ENCODE measurements around the gene MED12L.

The MED12L gene

DNA sequence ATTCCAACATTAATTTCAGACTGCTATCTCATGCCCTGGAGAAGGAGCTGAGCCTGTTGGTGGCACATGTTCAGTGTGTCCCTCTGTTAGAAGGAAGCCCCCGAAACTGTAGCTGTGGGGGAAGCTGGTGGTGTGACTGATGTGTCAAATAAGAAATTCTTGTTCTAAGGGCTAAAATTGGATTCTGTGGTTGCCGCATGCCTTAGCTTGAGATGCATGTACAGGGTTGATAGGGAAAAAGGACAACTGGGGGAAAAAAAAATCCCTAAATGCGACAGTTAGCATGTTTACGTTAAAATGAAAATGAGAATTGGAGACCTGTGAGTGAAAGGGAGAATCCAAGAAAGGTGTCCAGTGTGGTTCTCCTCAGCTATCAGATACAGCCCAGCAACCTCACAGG, 58.6 kb downstream of the MED12L start:
- DNase-seq: no peak

DNA sequence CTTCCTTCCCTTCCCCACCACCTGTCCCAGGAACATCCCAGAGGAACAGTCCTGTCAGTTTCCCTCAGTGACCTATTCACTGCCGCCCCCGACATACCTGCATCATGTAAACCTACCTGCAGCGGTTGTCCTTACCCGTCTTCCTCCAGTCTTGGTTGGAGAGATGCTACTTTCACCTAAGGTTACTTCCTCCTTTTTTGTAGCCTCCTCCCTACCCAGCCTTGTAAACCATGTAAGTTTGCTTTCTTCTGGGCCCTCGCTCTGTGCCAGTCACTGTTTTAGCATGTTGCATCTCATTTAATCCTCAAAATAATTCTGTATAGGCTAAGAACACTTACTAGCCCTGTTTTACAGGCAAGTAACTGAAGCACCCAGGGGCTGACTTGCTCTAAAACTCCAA, 59.3 kb downstream of the MED12L start:
- no peak for DNase-seq

DNA sequence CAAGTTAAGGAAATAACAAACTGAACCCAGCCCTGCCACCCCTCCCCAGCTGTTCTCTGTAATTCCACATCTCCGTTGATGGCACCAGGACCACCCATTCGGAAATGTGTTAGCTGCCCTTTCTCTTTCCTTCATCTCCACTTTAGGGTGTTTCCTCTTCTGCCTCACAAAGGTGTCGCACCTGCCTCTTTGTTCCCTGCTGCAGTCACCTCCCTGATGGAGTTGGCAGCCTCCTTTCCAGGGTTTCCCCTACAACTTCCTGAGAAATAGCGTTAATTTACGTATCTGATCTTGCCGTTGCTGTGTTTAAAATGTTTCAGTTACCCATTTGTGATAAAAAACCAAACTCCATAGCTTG, 60.2 kb downstream of the MED12L start:
- no peak for DNase-seq

DNA sequence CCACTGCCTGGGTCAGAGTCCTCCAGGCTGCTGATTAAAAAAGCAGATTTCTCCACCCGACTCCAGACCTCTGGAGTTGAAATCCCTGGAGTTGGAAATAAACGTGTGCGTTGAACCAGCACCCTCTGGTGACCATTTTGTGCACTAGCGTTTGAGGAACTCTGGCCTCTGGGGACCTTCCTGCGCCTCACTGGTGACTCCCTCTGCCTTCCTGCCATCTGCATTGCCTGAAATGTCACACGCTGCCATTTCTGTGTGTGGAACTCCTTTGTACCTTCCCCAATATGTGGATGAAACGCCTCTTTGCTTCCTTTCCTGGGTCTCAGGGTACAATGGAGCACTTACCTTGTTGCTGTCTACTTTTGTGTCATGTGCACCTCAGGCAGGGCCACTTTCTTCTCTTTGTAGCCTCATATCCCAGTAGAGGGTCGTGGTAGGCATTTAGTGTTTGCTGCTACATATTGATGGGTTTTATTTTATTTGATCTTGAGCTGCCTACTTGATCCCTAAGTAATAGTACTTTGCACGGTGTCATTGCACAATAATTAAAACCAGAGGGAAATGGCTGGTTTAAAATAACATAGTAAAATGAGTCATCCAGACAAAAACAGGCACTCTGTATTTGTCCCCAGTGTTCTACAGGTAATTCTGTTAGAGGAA, 60.7 kb downstream of the MED12L start:
- DNase-seq: peak; percentile 76

DNA sequence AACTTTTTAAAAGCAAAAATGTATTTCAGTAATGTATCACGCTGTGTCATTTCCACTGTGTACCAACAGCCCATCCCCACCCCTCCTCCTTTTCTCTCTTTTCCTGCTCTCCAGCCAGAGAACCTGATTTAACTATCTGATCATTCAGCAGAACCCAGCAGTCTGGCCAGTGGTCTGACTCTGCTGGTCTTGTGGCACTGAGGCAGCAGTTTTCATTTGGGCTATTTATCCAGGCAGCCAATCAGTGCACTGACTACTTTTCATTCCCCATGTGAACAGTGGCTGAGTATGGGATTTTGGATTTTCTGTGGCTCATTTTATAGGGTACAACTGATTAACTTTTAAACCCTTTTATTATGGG, 61.2 kb downstream of the MED12L start:
- no peak for DNase-seq

DNA sequence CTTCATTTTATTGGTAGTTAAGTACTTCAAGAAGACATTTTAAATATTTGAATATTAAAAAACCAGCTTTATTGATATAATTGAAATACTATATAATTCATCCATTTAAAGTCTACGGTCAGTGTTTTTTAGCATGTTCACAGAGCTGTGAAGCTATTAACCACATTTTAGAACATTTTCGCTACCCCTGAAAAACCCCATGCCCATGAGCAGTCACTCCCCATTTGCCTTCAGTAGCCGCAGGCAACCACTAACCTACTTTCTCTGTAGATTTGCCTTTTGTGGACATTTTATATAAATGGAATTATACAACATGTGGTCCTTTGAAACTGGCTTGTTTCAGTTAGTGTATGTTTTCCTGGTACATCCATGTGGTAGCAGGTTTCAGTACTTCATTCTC, 61.8 kb downstream of the MED12L start:
- no peak for DNase-seq

DNA sequence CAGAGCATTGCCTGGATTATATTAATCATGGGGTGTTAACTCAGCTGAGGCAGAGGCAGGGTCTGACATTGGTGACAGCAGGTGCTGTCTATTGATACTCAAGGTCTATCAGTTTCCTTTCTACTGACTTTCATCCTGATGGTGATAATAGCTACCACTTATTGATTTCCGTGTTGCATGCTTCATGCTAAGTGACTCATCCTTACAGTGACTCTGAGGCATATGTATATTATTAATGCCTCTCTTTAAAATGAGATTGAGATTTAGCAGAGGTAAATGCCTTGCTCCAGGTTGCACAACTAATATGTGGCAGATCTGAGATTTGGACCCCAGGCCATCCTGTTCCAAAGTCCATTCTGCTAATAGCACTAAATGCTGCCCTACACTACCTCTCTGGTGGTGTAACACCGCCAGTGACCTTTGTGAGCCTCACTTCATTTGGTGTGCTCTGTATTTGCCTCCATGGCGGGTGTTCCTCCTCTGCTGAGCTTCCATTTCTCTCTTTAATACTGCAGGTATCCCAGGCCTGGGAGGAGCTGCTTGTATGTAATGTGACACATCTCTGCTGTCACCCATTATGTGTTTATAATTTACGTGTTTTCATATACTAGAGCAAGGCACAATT, 67.1 kb downstream of the MED12L start:
- DNase-seq: no peak

DNA sequence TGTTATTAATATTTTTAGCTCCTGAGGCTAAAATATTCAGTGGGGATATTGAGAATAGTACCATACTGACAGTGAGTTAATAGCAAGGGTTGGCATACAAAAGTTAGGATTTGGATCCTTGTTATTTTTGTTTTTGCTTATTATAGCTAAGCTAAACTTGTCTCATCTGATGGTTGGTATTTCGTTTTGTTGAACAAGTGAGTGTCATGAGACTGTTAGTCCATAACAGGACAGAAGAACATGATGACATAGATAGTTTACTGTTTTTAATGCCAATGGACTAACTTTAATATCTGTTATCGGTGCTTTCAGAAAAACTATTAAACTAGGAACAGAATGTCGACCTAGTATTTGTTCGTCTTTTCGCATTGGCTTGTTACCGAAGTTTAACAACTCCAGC, 69.1 kb downstream of the MED12L start:
- no peak for DNase-seq

DNA sequence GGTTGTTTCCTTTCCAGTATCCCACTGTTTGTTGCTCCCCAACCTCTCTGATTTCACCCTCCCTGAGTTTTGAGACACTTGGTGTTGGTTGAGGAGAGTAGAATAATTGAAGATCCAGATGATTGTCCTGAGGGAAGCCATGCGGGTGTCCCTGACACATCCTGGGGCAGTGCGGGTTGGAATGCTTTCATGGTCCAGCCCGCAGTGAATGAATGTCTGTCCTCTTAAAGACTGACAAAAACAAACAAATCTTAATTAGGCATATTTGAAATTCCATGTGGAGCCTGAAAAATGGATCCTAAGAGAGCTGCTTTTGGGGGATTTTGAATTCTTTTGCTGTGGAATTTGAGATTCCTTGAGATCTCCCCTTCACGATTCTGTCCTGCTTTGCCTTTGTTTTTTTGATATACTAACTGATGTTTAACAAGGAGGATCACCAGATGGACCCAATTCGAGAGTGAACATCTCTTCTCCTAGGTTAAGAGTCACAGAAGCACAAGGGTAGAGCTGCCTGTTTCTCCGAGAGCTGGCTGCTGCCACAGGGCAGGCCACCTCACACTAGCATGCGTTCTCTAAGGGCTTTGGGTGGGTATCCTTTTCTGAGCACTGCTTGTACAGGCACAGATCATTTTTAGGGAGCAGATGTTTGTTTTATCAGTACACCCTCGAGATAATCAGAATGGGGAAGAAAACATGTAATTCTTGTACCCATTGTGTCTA, 70.1 kb downstream of the MED12L start:
- DNase-seq: no peak

DNA sequence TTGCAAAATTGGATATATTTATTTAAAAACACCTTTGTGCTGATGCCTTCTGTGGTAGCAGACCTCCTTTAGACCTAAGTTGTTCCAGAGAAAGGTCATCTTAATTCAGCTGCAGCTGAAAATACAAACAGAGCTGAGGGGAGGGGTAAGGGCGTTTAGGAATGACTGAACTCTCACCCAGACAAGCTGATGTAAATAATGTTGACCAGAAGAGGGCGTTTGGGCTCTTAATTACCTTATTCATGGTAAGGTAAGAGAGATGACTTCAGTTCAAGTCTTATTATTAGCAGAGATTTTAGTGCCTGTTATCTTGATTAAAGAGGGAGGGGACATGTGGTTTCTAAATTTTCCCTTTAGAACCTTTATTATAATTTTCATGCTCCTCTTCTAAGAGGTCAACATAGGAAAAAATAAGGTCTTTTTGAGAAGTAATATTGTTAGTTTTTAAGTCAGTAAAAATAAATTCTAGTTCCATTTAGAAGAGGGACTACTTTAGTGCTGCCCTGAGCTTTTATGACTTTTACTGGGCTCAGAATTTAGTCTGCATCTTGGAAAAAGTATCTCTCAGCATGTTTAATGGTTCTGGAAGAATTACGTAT, 71.3 kb downstream of the MED12L start:
- no peak for DNase-seq

DNA sequence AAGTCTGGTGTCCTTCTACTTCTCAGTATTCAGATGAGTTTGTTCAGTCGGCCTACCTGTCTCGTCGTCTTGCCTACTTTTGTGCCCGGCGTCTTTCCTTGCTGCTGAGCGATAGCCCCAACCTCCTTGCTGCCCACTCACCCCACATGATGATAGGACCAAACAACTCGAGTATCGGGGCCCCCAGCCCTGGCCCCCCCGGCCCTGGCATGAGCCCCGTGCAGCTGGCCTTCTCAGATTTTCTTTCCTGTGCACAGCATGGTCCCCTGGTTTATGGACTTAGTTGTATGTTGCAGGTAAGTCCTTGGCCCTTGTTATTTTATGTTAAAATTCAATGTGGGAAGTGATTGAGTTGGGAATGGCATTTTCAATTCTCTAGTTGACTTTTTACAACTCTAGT, 74.3 kb downstream of the MED12L start:
- DNase-seq: no peak

DNA sequence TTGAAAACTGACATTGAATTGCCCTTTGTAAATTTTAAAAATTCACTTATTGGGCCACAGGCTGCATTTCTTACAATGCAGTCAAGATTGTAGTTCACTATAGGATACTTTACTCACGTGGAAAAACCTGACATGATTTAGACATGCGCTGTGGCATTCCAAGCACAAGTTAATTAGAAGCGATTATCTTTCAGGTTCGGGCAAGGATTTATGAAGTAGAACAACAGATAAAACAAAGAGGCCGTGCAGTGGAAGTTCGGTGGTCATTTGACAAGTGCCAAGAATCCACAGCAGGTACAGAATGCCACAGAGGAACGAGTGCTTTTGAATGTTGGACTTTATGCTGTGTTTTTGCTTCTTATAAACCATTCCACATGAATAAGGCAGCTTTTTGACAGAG, 79.8 kb downstream of the MED12L start:
- no peak for DNase-seq

DNA sequence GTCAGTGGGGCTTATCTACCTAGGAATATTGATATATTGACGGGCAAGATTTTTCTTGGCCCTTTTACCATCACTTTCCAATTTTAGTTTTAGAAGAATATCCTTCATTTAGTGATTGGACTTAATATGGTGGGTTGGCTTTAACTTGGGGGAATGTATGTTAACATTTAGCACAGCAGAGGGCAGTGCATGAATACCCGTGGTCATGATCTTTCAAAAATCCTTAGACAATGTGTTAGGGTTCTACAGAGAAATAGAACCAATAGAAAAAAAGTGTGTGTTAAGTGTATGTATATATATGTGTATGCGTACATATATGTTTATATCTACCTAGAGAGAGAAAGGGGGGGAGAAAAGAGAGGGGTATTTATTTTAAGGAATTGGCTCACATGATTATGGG, 80.7 kb downstream of the MED12L start:
- DNase-seq: no peak

DNA sequence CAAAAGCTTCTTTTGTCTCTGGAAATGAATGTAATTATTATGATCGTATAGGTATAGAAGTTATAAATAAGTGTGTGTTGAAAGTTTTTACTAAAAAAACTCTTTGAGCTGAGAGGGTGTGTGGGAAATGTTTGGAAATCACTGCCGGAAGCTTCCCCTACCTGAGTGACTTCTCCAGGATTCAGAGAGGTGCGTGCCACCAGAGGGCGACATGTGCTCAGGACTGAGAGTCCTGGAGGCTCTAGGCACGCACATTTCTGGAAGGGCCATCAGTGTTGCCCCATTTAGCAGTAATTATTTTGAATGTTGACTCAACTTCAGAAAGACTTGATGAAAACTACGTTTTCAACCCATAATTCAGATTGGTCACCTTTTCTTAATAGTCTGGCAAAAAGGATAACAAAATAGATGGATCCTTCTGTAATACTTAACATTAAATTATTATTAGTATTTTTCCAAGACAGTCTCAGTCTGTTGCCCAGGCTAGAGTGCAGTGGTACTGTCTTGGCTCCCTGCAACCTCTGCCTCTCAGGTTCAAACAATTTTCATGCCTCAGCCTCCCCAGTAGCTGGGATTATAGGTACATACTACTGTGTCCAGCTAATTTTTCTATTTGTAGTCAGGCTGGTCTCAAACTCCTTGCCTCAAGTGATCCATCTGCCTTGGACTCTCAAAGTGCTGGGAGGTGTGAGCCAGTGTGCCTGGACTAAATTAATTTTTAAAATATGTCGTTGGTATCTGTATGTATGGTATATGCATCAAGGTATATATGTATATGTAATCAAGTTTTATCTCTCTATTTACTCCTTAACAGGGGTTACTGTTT, 83.0 kb downstream of the MED12L start:
- DNase-seq: peak; percentile 93

DNA sequence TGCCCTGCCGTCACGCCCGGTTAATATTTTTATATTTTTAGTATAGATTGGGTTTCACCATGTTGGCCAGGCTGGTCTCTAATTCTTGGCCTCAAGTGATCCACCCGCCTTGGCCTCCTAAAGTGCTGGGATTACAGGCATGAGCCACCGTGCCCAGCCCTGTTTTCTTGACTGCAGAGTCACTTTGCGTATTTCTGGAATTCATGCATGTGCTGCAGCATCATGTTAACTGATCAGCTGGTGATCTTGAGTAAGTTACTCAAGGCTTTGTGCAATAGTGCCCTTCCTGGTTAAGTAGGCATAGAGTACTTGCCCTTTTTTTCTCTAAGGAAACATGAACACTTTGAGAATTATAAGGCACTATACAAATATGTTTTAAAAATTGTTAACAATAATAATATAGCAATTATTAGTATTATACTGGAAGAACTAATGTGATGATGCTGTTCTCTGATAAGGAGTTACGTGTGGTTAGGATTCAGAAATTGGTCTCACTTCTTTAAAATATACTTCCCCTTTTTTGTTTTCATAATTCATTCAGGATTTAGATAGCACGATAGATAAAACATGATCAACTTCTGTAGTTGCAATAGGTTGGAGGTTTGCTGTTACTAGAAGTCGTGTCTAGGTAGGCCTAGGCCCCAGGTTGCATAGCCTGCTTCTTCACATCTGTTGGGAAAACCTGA, 83.9 kb downstream of the MED12L start:
- DNase-seq: no peak

DNA sequence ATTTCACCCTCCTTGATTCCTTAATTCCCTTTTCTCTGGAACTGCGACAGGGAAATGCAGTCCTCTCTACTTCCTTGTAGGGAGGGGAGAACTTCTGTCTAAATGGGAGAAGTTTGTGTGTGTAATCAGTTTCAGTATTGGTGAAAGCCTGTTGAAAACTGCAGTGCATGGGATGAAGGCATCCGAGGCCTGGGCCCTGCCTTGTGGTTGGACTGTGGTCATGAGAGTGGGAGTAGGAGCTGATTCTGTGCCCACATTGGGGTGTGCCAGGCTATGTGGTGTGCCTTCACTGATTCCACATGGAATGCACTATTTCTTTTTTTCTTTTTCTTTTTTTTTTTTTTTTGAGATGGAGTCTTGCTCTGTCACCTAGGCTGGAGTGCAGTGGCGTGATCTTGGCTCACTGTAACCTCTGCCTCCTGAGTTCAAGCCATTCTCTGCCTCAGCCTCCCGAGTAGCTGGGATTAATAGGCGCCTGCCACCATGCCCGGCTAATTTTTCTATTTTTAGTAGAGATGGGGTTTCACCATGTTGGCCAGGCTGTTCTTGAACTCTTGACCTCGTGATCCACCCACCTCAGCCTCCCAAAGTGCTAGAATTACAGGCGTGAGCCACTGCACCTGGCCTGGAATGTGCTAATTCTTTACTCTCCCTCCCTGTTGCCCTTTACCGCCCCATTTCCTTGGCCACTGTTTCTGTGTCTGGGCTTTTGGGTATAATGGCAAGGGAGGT, 84.7 kb downstream of the MED12L start:
- DNase-seq: peak; percentile 73

DNA sequence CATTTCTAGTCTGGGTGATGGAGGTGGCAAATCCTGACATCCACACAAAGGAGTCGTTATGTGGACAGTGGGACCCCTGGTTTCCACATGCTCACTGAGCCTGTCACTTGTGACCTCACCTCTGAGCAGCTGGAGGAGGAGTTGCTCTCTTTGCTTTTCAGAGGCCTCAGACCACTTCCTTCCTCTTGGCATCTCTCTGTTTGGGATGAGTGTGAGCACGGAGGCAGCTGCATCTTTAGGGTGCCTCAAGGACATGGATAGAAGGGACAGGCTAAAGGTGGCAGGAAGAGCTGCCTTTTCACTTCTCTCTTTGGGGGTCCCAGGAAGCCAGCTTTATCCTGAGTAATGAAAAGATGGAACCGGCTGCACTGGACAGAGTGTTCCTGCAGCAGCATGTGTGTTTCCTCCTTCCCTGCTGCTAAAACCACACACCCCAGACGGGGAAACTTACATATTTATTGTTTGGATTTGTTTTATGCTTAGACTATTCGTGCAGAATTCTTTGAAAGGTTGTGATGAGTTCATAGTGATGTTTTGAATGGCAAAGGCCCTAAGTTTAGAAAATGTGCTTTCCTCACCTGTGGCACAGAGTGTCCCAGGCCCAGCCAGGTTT, 85.8 kb downstream of the MED12L start:
- DNase-seq: peak; percentile 68

DNA sequence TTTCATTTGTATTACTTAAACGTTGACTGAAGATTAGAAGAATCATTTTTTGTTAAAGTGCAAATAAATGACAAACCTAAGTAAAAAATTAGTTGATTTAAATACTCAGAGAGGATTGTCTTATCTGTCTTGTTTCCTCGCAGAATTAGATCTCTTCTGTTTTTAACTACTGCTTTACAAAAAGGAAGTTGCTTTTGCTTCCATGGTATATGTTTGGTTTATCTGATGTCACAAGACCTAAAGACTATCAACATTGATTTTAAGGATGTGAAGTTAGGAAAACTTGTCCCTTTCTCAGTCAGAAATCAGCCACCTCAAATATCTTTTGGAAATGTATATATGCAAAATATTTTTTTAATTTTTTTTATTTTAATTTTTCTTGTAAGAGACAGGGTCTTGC, 88.9 kb downstream of the MED12L start:
- no peak for DNase-seq

DNA sequence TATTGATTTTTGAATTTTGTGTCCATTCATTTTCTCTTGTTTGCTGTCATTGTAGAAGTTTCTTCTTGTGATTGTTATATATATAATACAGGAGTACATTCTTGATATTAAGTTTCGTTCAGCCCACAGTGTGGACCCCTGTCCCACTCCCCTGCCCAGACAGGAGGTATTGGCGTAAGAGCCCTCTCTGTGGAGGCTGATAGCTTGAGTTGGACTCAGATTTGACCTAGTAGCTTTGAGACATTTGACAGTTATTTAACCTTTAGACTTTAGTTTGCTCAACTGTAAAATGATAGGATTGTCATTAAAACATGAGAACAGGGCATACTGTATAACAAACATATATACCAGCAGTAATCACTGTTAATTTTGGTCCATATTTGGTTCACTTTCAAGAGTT, 90.5 kb downstream of the MED12L start:
- no peak for DNase-seq

DNA sequence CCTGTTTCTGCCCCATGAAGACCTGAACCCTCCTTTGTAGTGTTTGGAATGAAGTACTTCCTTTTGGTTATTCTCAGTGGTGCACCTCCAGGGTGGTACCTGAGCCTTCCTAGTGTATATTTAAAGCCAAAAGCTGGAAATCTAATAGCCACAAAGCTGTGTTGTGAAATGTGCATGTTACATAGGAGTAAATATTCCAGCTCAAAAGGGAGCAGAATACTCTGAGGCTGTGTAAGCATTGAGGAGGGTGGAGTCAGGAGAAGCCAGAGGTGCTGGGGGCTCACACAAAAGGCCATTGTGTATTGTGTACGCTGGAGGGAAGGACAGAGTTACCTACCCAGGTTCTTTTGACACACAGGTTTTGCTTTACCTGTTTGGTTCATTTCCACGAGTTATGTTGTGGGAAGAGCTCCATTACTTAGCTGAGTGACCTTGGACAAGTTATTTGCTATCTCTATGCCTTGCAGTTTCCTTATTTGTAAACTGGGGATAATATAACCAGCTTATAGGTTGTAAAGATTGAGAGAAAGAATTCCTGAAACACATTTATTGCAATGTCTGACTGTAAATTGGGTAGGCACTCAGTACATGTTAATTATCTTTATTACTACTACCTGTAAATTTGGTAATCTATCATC, 92.9 kb downstream of the MED12L start:
- no peak for DNase-seq
